IMR-90 (cell line): ENCODE results near the gene NXNL2. TPM values are rescaled to one million over a fixed set of nuclear protein-coding genes. Genes with fewer than 3 reads are reported as not detected.
A peak's percentile ranks its signal among the peaks of the same experiment; 100 is the strongest.

Source experiments
- ATAC-seq: fragments of 200-7000 bp; cut with Tn5 transposase; 2 replicates; pipeline ENCODE4 v1.9.1; 2020; ENCODE audit warnings: low read depth, mild to moderate bottlenecking, moderate library complexity
- BruUV-seq: library from RNA; stranded (reverse); fragments of 400-500 nt; replicated peaks from 2 replicates; lab custom pipeline; 2021; lab: Mats Ljungman, UMichigan
- CTCF ChIA-PET: fragments of 300-600 bp; formaldehyde crosslinking; extraction: SDS; loops from one replicate; lab custom pipeline; 2021; ENCODE audit warnings: antibody characterized with exemption; lab: Yijun Ruan, JAX
- POLR2A ChIA-PET: fragments of 300-600 bp; sonication (Branson Sonifier 250); formaldehyde crosslinking; loops from one replicate; lab custom pipeline; 2022; ENCODE audit warnings: antibody characterized with exemption; ENCODE audit not compliant: unreplicated experiment; lab: Charles Lee
- DNase-seq: peaks from one replicate; pipeline ENCODE4 v3.0.0; 2013
- H2AFZ ChIP-seq: replicated peaks from 2 replicates; pipeline ENCODE3; 2013; ENCODE audit warnings: low read length, mild to moderate bottlenecking; ENCODE audit not compliant: poor library complexity
- H2AK5ac ChIP-seq: 2 replicates; pipeline ENCODE4 v1.6.1; 2013; ENCODE audit warnings: low read depth, low read length, inconsistent platforms
- H2AK9ac ChIP-seq: replicated peaks from 2 replicates; pipeline ENCODE3; 2013; ENCODE audit warnings: mild to moderate bottlenecking, low read depth, low read length, moderate library complexity; ENCODE audit not compliant: poor library complexity
- H2BK120ac ChIP-seq: 2 replicates; pipeline ENCODE4 v1.6.1; 2013; ENCODE audit warnings: low read depth, low read length, inconsistent platforms
- H2BK15ac ChIP-seq: 3 replicates; pipeline ENCODE4 v1.6.1; 2013; ENCODE audit warnings: low read depth, low read length, inconsistent platforms
- H2BK20ac ChIP-seq: 2 replicates; pipeline ENCODE4 v1.6.1; 2013; ENCODE audit warnings: low read depth, mild to moderate bottlenecking, inconsistent platforms, low read length, moderate library complexity
- H2BK5ac ChIP-seq: 2 replicates; pipeline ENCODE4 v1.6.1; 2013; ENCODE audit warnings: mild to moderate bottlenecking, low read depth, low read length, inconsistent platforms; ENCODE audit not compliant: poor library complexity, severe bottlenecking
- H3K14ac ChIP-seq: replicated peaks from 2 replicates; pipeline ENCODE4 v1.6.1; 2013; ENCODE audit warnings: low read depth, low read length, inconsistent platforms
- H3K18ac ChIP-seq: 2 replicates; pipeline ENCODE4 v1.6.1; 2013; ENCODE audit warnings: low read depth, low read length, control low read depth
- H3K23ac ChIP-seq: 2 replicates; pipeline ENCODE4 v1.6.1; 2013; ENCODE audit warnings: low read depth, low read length, inconsistent platforms
- H3K27ac ChIP-seq: 2 replicates; pipeline ENCODE4 v1.5.1; 2013; ENCODE audit warnings: mild to moderate bottlenecking, control low read depth, low read length; ENCODE audit not compliant: insufficient read depth
- H3K27me3 ChIP-seq: 2 replicates; pipeline ENCODE4 v1.6.1; 2013; ENCODE audit warnings: low read length; ENCODE audit not compliant: control insufficient read depth, insufficient read depth
- H3K36me3 ChIP-seq: 2 replicates; pipeline ENCODE4 v1.6.1; 2013; ENCODE audit warnings: low read length, mixed read lengths; ENCODE audit not compliant: control insufficient read depth, insufficient read depth
- H3K4ac ChIP-seq: 2 replicates; pipeline ENCODE4 v1.6.1; 2013; ENCODE audit warnings: low read depth, low read length, inconsistent platforms
- H3K4me1 ChIP-seq: 2 replicates; pipeline ENCODE4 v1.6.1; 2013; ENCODE audit warnings: low read length, mixed read lengths; ENCODE audit not compliant: control insufficient read depth, insufficient read depth
- H3K4me2 ChIP-seq: 2 replicates; pipeline ENCODE4 v1.6.1; 2013; ENCODE audit warnings: low read depth, mild to moderate bottlenecking, control low read depth, low read length, moderate library complexity
- H3K4me3 ChIP-seq: 2 replicates; pipeline ENCODE4 v1.5.1; 2013; ENCODE audit warnings: low read depth, mild to moderate bottlenecking, control low read depth, low read length, moderate library complexity; ENCODE audit not compliant: insufficient read depth
- H3K56ac ChIP-seq: 2 replicates; pipeline ENCODE4 v1.6.1; 2013; ENCODE audit warnings: low read length, inconsistent platforms; ENCODE audit not compliant: insufficient read depth; ENCODE audit errors: extremely low read depth
- H3K79me1 ChIP-seq, 2 experiments: 2 replicates each; pipeline ENCODE4 v1.6.1; 2013; ENCODE audit warnings: low read length in 2 of 2, inconsistent platforms in 1 of 2, low read depth in 1 of 2
- H3K9ac ChIP-seq: 2 replicates; pipeline ENCODE4 v1.6.1; 2013; ENCODE audit warnings: low read depth, low read length, control low read depth
- H3K9me1 ChIP-seq: 2 replicates; pipeline ENCODE4 v1.6.1; 2013; ENCODE audit warnings: low read length, inconsistent platforms; ENCODE audit not compliant: insufficient read depth
- H3K9me3 ChIP-seq: 2 replicates; pipeline ENCODE4 v1.6.1; 2013; ENCODE audit warnings: low read length; ENCODE audit not compliant: control insufficient read depth, insufficient read depth
- H4K20me1 ChIP-seq: 2 replicates; pipeline ENCODE4 v1.6.1; 2013; ENCODE audit warnings: low read length, inconsistent platforms; ENCODE audit not compliant: insufficient read depth
- H4K5ac ChIP-seq: 2 replicates; pipeline ENCODE4 v1.6.1; 2013; ENCODE audit warnings: mild to moderate bottlenecking, low read depth, low read length, control low read depth
- H4K8ac ChIP-seq, 2 experiments: 2 replicates each; pipeline ENCODE4 v1.6.1; 2013; ENCODE audit warnings: low read depth in 2 of 2, low read length in 2 of 2, control low read depth in 1 of 2, inconsistent platforms in 1 of 2
- H4K91ac ChIP-seq: 2 replicates; pipeline ENCODE4 v1.6.1; 2013; ENCODE audit warnings: low read depth, low read length, inconsistent platforms; ENCODE audit not compliant: insufficient read depth
- FOS ChIP-seq: fragments of 150-350 bp; IDR thresholded peaks from 2 replicates; pipeline ENCODE4 v1.6.1; 2016; ENCODE audit warnings: low read depth, low read length
- WGBS, 2 experiments: methylation state at CpG; one replicate each; pipeline versions ENCODE4 v1.1.5 to v1.1.7; 2013; ENCODE audit warnings: missing lambda C conversion rate in 2 of 2; ENCODE audit not compliant: insufficient read length in 1 of 2; ENCODE audit errors: extremely low coverage in 2 of 2; 5-methylcytosine and 5-hydroxymethylcytosine counted together
- dilution Hi-C: fragments of 300-500 bp; cut with HindIII; formaldehyde crosslinking; loops from one replicate; pipeline ENCODE4 v1.14.3; 2018; ENCODE audit warnings: low sequenced_read_pairs; ENCODE audit not compliant: unreplicated experiment
- in situ Hi-C: fragments of 300-500 bp; cut with MboI; formaldehyde crosslinking; loops from 3 replicates; pipeline ENCODE4 v1.14.3; 2019; ENCODE audit warnings: low sequenced_read_pairs, inconsistent platforms, mixed read lengths
- intact Hi-C: fragments of 100-400 bp; cut with micrococcal nuclease; formaldehyde crosslinking; loops from 2 replicates; pipeline ENCODE4 v1.10.0; 2022
- polyA plus RNA-seq, 3 experiments: library from polyadenylated mRNA; depleted of rRNA; stranded (reverse); fragments of >200 nt; gene quantifications; 2 replicates each; pipeline ENCODE4 v1.2.3, GENCODE V29; 2012; ENCODE audit warnings: low replicate concordance in 1 of 3
- total RNA-seq: library from RNA; depleted of rRNA; stranded (reverse); fragments of >200 nt; gene quantifications from 2 replicates; pipeline ENCODE4 v1.2.3, GENCODE V29; 2012

The NXNL2 gene
- total and polyA plus RNA-seq, 2 of the 4 experiments (the other 2 are of a cell fraction): 3.2 to 6.4 TPM

DNA sequence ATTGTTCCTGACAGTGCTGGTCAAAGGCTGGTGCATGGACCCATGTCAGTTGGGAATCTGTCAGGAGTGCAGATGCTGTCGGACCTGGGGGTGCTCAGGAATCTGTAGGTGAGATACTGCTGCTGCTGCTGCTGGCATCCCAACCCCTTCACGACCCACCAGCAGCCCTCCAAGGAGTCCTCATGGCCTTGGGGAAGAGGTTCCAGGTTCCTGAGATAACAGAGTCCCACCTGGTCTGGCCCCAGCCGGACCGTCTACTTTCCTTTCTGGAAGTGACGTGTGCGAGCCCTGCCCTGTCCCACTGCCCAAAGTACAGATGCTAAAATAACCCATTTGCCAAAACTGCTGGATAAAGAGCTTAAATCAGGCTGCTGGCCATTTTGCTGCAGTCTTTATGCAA, 4.3 kb downstream of the NXNL2 start:
- Histone ChIP-seq H3K27ac (no peak overlapping the region), H3K23ac (0 out of 2 replicates have a peak overlapping the region, but pooled peaks have one; percentile 39), H3K9me3 (no peaks in the 10 kb centered on the region), H3K27me3 (no peaks in the 10 kb centered on the region), H3K9ac (no peak overlapping the region), H3K4me1 (peaks cover 15% of the 10 kb centered on the region; the same call in 1 of the 2 replicates), H2AK9ac (peak overlapping the region; percentile 76), H4K20me1 (peaks cover 14% of the 10 kb centered on the region), H3K9me1 (peaks cover 19% of the 10 kb centered on the region; the same call in 1 of the 2 replicates), H4K91ac (no peak overlapping the region), H2AFZ (no peak overlapping the region), H3K36me3 (no peaks in the 10 kb centered on the region), H3K79me1 (peaks cover 24 to 72% of the 10 kb centered on the region in 2 experiments), H3K14ac (no peak overlapping the region), H2AK5ac (no peak overlapping the region), H4K5ac (no peak overlapping the region), H2BK20ac (no peak overlapping the region), H3K18ac (no peak overlapping the region), H3K4me3 (no peak overlapping the region), H3K4me2 (no peak overlapping the region), H3K56ac (no peak overlapping the region), H2BK15ac (no peak overlapping the region), H4K8ac (no peak overlapping the region), H3K4ac (no peak overlapping the region), H2BK5ac (no peak overlapping the region), H2BK120ac (no peak overlapping the region)
- in situ Hi-C loops (no loop called here), dilution Hi-C loops (no loop called here), intact Hi-C loops (no loop called here)
- WGBS, 2 experiments: 100% methylated on average over 1 of the region's 6 CpGs; no CpG with 5 or more reads in 1 of the 2 experiments
- no peak for DNase-seq
- CTCF ChIA-PET: no interaction called here
- no peak for TF ChIP-seq FOS
- POLR2A ChIA-PET: no interaction called here
- no TSS peak for BruUV-seq
- no peak for ATAC-seq
